ENCODE measurements around the gene SORCS2.

The SORCS2 gene

GRCh38 chr4:7422151-7422897, 230.0 kb downstream of the SORCS2 start:
- no peak for DNase-seq

GRCh38 chr4:7422898-7423180, 230.5 kb downstream of the SORCS2 start:
- DNase-seq: no peak

GRCh38 chr4:7423391-7423790, 231.1 kb downstream of the SORCS2 start:
- no peak for DNase-seq

- DNase-seq: no peak
Observed at GRCh38 chr4:7423801-7424552, 231.6 kb downstream of the SORCS2 start.

DNA sequence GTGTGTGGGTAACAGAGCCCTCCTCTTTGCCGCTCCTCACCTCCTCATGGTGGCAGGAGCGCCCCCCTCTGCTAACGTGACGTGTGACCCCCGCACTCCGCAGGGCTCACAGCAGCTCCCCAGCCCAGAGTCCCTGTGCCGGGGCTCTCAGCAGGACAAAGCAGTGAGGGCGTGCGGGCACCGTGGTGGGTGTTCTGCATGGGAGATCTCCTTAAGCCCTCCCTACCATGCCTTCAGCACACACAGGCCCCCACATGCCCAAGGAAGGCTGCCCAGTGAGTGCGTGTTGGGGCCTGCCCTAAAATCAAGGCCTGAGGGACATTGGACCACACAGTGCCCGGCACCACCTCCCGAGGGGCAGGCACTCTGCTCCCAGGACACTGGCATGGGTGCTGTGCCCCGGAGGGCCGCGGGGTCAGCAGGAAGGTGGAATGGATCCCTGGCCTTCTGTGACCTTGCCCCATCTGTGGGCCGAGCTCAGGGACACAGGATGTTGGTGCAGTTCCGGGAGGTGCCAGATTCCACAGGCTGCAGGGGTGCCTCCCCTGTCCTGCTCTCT, 232.3 kb downstream of the SORCS2 start:
- DNase-seq: no peak

DNA sequence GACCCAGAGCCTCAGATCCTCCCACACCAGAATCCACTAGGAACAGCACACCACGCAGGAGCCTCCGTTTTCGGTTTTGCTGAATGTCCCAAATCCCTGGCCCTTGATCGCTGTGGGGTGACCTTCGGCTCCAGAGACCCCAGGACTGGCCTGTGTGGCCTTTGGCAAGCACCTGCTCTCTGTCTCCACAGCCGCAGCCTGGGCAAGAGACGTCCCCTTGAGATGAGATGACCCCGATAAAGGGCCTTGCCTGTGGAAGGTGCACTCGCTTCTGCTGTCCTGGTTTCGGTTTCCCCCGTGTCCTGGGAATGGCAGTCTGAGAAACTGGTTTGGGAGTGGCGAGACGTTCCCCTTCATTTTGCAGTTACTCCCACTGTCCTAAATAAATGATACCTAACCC, 232.8 kb downstream of the SORCS2 start:
- DNase-seq: no peak

- no peak for DNase-seq
Observed at GRCh38 chr4:7425591-7426468, 233.5 kb downstream of the SORCS2 start.

- no peak for DNase-seq
Observed at GRCh38 chr4:7426525-7427171, 234.3 kb downstream of the SORCS2 start.

GRCh38 chr4:7427361-7427760, 235.0 kb downstream of the SORCS2 start:
- DNase-seq: no peak

DNA sequence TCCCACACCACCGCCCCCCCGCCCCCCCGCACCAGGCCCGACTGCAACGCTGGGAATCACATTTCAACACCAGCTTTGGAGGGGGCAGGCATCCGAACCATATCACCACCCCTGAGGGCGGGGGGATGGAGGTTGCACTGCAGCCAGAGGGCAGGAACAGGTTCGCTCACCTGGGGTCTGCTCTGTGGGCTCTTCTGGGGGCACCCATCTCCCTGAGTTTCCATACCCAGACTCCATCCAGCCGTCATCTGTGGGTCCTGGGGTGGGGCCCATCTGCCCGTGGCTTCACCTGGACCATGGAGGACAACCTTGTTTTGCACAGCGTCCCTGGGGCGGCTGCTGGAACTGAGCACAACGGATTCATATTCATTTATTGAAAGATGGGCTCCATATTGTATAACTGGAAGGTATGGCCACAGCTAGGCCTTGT, 235.5 kb downstream of the SORCS2 start:
- DNase-seq: no peak

GRCh38 chr4:7428261-7429068, 236.1 kb downstream of the SORCS2 start:
- no peak for DNase-seq

DNA sequence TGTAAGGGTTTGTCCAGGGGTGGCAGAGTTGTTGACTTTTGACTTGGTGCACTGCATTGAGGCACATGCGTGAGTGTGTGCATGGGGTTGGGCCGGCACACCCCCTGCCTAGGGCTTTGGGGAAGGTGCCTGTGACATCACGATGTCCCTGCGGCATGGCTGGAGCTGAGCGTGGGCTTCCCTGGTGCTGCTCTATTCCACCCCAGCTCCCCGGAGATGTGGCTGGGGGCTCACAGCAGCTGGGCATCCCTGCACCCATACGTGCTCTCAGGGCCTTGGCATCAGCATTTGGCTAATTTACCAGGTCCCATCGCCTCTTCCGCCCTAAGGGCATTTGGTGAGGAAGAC, 236.7 kb downstream of the SORCS2 start:
- no peak for DNase-seq

DNA sequence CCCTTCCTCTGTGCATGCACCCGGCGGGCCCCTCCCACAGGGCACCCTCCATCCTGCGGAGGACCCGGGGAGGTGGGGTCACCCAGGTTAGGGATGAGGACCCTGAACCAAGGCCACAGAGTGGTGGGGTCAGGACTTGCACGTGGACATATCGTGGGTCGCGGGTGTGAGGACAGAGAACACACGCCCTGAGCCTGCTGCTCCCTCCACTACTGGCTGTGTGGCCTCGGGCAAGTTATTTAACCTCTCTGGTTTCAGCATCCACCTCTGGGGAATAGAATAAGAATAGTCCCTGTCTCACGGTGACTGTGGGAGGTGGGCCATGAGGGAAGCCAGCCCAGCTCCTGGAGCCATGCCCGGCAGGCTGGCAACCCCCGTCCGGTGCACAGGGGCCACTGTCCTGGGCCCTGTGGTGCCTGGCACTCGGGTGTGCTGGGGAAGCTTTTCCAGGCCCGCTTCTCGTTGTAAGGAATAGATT, 237.3 kb downstream of the SORCS2 start:
- no peak for DNase-seq

DNA sequence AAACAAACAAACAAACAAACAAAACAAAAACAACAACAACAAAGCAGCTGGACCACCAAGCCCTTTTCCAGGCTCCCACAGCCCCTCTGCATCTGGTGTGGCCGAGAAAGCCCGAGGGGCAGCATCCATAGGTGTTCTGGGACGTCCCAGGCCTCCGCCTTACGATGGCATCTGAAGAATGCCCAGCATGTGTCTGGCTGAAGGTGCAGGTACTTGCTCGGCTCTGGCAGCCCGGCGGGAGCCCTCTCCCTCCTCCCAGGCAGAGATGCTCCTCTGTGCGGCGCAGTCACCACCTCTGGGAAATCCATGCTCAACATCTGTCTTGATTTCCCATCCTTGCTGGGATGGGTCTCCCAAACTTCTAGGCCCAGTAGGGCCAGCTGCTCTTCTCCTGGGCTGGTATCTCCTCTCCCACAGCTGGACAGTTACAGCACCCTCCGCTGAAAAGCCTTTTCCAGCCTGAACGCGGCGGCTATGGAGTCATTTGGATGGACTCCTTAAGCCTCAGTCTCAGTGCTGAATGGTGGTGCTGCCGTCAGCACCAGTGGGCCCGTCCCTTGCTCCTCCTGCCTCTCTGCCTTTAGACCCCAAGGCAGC, 238.1 kb downstream of the SORCS2 start:
- DNase-seq: no peak

GRCh38 chr4:7430965-7431695, 238.8 kb downstream of the SORCS2 start:
- no peak for DNase-seq

GRCh38 chr4:7431696-7432530, 239.6 kb downstream of the SORCS2 start:
- no peak for DNase-seq

GRCh38 chr4:7432531-7433375, 240.4 kb downstream of the SORCS2 start:
- no peak for DNase-seq

DNA sequence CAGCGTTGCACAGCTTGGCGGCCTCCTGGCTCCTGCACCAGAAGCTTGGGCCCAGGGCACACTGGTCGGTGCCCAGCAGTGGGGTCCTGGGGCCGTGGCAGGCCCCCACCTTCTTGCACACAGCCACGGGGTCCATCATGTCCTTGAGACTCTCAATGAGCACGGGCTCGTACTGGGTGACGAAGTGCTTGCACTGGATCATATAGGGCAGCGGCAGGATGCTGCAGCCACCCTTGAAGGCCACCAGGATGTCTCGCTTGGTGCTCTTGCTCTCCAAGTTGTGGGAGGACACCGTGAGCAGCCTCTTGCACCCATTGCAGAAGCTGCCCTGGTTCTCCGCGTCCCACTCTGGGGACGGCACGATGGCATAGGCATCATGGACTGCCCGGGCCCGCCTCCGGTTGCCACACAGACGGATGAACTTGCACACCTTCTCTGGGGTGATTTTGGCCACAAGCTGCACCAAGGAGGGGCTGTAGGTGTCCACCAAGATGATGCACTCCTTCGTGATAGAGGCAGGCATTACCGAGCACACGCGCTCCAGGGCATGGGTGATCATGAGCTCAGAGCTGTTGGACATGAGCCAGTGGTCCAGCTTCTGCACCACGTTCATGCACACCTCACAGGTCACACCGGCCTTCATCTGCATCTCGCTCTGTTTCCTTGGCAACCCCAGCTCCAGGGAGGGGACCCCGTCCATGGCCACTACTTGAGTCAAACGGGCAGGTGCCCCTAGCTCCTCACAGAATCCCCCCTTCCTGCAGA, 241.2 kb downstream of the SORCS2 start:
- DNase-seq: no peak
